Measurements from ENCODE around the gene ZIC4.

DNA sequence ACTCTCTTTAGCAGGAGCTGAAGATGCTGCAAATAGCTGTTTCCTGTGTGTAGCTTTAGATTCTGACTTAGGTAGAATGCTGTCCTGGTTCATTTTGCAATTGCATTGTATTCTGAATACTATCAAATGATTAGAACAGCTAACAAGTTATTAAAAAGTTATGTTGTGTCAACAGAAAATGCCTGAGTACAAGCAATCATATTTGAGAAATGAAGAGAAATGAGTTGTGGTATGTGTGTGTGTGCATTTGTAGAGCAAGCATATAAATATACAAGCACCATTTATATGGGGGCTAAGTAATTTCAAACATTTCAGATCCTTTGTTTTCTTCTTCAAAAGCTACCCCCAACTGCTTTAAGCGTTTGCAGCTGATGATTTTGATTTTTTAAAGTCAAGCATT, 10.6 kb upstream of the ZIC4 start:
- TF ChIP-seq, protein P1, sequence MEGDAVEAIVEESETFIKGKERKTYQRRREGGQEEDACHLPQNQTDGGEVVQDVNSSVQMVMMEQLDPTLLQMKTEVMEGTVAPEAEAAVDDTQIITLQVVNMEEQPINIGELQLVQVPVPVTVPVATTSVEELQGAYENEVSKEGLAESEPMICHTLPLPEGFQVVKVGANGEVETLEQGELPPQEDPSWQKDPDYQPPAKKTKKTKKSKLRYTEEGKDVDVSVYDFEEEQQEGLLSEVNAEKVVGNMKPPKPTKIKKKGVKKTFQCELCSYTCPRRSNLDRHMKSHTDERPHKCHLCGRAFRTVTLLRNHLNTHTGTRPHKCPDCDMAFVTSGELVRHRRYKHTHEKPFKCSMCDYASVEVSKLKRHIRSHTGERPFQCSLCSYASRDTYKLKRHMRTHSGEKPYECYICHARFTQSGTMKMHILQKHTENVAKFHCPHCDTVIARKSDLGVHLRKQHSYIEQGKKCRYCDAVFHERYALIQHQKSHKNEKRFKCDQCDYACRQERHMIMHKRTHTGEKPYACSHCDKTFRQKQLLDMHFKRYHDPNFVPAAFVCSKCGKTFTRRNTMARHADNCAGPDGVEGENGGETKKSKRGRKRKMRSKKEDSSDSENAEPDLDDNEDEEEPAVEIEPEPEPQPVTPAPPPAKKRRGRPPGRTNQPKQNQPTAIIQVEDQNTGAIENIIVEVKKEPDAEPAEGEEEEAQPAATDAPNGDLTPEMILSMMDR (conservative IDR thresholded peaks at IDR 0.05), result no peak
- TF ChIP-seq ZFX (IDR thresholded peaks at IDR 0.05), result no peak
